Mucosa of rectum (tissue), 2 donors: ENCODE data around the gene MPZL2.
A peak's percentile ranks its signal among the peaks of the same experiment; 100 is the strongest.

Experiments
- H3K27ac ChIP-seq, 2 donors: one replicate each; pipeline ENCODE4 v1.7.0; 2013; ENCODE audit warnings: inconsistent platforms in 2 of 2, low read depth in 2 of 2, low read length in 2 of 2
- H3K27me3 ChIP-seq, 2 donors: one replicate each; pipeline ENCODE4 v1.7.0; 2013; ENCODE audit warnings: low read length in 2 of 2; ENCODE audit not compliant: control insufficient read depth in 2 of 2, insufficient read depth in 2 of 2
- H3K36me3 ChIP-seq, 2 donors: one replicate each; pipeline ENCODE4 v1.7.0; 2013; ENCODE audit warnings: low read length in 2 of 2; ENCODE audit not compliant: control insufficient read depth in 2 of 2, insufficient read depth in 2 of 2
- H3K4me1 ChIP-seq, 2 donors: one replicate each; pipeline ENCODE4 v1.7.0; 2013; ENCODE audit warnings: low read length in 2 of 2, mild to moderate bottlenecking in 1 of 2; ENCODE audit not compliant: control insufficient read depth in 2 of 2, insufficient read depth in 2 of 2
- H3K4me3 ChIP-seq, 2 donors: one replicate each; pipeline ENCODE4 v1.7.0; 2013; ENCODE audit warnings: low read length in 2 of 2
- H3K9ac ChIP-seq, 2 donors: one replicate each; pipeline ENCODE4 v1.7.0; 2013; ENCODE audit warnings: low read length in 2 of 2, low read depth in 1 of 2, mild to moderate bottlenecking in 1 of 2
- H3K9me3 ChIP-seq, 2 donors: one replicate each; pipeline ENCODE4 v1.7.0; 2013; ENCODE audit warnings: low read length in 2 of 2; ENCODE audit not compliant: control insufficient read depth in 2 of 2
- donor health status: healthy.
- donor health status: Normal muscosa, but diverticular disease.

MPZL2 gene

GRCh38 chr11:118286545-118286944 is 22.4 kb upstream of the MPZL2 start:
- H3K27ac ChIP-seq = no peak overlapping the region
- no peaks in the 10 kb centered on the region for H3K9me3 ChIP-seq
- no peak overlapping the region for H3K9ac ChIP-seq
- no peaks in the 10 kb centered on the region for H3K27me3 ChIP-seq
- peaks cover 10 to 29% of the 10 kb centered on the region in 2 donors for H3K4me1 ChIP-seq
- H3K4me3 ChIP-seq = peak overlapping the region in 1 of 2 donors; percentile 20
- no peaks in the 10 kb centered on the region for H3K36me3 ChIP-seq

GRCh38 chr11:118283756-118284350 is 19.8 kb upstream of the MPZL2 start:
- no peak overlapping the region for H3K4me3 ChIP-seq
- no peaks in the 10 kb centered on the region for H3K36me3 ChIP-seq
- no peak overlapping the region for H3K9ac ChIP-seq
- H3K9me3 ChIP-seq = no peaks in the 10 kb centered on the region
- H3K27ac ChIP-seq = peak overlapping the region in 1 of 2 donors; percentile 55
- peaks cover 10 to 25% of the 10 kb centered on the region in 2 donors for H3K4me1 ChIP-seq
- H3K27me3 ChIP-seq = no peaks in the 10 kb centered on the region

GRCh38 chr11:118283037-118283636 is 19.0 kb upstream of the MPZL2 start:
- H3K36me3 ChIP-seq = no peaks in the 10 kb centered on the region
- H3K27me3 ChIP-seq = no peaks in the 10 kb centered on the region
- H3K4me3 ChIP-seq = no peak overlapping the region
- H3K9me3 ChIP-seq = no peaks in the 10 kb centered on the region
- H3K9ac ChIP-seq = no peak overlapping the region
- peaks cover 10 to 25% of the 10 kb centered on the region in 2 donors for H3K4me1 ChIP-seq
- peak overlapping the region in 1 of 2 donors; percentile 55 for H3K27ac ChIP-seq

GRCh38 chr11:118282606-118283005 is 18.5 kb upstream of the MPZL2 start:
- no peak overlapping the region for H3K9ac ChIP-seq
- no peaks in the 10 kb centered on the region for H3K27me3 ChIP-seq
- peak overlapping the region in 1 of 2 donors; percentile 55 for H3K27ac ChIP-seq
- H3K36me3 ChIP-seq = no peaks in the 10 kb centered on the region
- no peaks in the 10 kb centered on the region for H3K9me3 ChIP-seq
- H3K4me1 ChIP-seq = peaks cover 10 to 25% of the 10 kb centered on the region in 2 donors
- H3K4me3 ChIP-seq = no peak overlapping the region

DNA sequence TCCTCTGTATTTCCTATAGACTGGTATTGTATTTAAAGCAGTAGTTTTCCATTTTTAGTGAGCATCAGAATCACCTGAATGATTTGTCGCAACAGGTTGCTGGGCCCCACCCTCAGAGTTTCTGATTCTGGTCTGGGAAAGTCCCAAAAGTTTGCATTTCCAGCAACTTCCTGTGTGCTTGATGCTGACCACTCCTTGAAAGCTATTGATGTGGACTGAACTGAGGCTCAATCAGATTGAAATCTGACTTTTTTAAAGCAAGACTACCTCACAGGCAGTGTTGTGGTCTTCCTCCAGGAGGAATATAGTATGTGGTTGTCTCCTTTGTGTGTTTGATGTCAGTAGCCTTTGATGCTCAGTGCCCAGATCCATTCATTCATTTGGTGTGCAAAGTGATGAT is 17.2 kb upstream of the MPZL2 start:
- no peaks in the 10 kb centered on the region for H3K9me3 ChIP-seq

DNA sequence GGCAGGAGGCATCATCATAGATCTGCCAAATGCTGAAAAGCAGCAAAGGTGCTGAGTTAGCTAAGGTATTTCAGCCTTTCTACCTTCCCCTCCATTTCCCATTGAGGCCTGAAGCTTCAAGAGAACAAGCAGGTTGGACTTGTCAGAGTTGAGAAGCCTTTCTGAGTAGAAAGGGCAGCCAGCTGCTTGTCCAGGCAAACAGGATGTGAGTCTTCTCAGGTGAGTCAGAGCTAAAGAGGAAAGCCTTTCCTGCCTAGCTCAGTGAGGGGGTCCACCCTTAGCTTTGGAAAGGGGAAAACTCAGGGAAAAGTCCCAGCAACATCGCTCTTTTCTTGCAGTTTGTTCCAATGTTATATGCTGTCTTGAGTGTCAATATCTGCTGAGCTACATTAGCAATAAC is 13.2 kb upstream of the MPZL2 start:
- H3K36me3 ChIP-seq = no peaks in the 10 kb centered on the region
- H3K27ac ChIP-seq = no peak overlapping the region
- no peaks in the 10 kb centered on the region for H3K9me3 ChIP-seq
- no peak overlapping the region for H3K9ac ChIP-seq
- no peak overlapping the region for H3K4me3 ChIP-seq
- H3K27me3 ChIP-seq = peaks cover 3% of the 10 kb centered on the region in 2 donors
- peaks cover 0 to 4% of the 10 kb centered on the region in 2 donors for H3K4me1 ChIP-seq

More for the DNA sequence above, 17.2 kb upstream of the MPZL2 start:
- Histone ChIP-seq H3K9ac (no peak overlapping the region), H3K36me3 (no peaks in the 10 kb centered on the region), H3K27ac (no peak overlapping the region), H3K4me3 (no peak overlapping the region), H3K4me1 (peaks cover 3 to 19% of the 10 kb centered on the region in 2 donors), H3K27me3 (peaks cover 0 to 3% of the 10 kb centered on the region in 2 donors)

DNA sequence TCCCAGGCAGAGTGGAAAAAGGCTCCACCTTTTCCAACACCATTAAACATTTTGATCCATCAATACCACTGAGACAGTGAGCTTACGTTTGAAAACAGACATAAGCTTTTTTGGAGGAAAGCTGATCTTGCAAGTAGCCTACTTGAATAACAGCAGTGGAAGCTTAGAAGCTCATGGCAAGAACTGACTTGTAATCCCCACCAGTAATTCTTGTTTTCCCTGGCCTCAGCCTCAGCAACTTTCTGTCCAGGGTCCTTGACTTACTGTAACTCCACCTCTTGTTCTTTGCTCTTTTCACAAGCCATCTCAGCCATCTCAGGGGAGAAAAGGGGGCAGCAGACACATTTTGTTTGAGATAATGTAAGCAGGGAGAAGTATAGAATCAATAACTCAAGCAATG is 12.3 kb upstream of the MPZL2 start:
- H3K9me3 ChIP-seq = no peaks in the 10 kb centered on the region

GRCh38 chr11:118275176-118275575 is 11.1 kb upstream of the MPZL2 start:
- Histone ChIP-seq H3K27me3 (peaks cover 3% of the 10 kb centered on the region in 2 donors), H3K4me3 (no peak overlapping the region), H3K36me3 (no peaks in the 10 kb centered on the region), H3K9ac (no peak overlapping the region), H3K27ac (no peak overlapping the region), H3K4me1 (peaks cover 0 to 6% of the 10 kb centered on the region in 2 donors), H3K9me3 (no peaks in the 10 kb centered on the region)

More for the DNA sequence above, 12.3 kb upstream of the MPZL2 start:
- H3K27me3 ChIP-seq = peaks cover 3% of the 10 kb centered on the region in 2 donors
- H3K4me1 ChIP-seq = peaks cover 0 to 6% of the 10 kb centered on the region in 2 donors
- no peak overlapping the region for H3K4me3 ChIP-seq
- H3K36me3 ChIP-seq = no peaks in the 10 kb centered on the region
- H3K27ac ChIP-seq = no peak overlapping the region
- H3K9ac ChIP-seq = no peak overlapping the region

DNA sequence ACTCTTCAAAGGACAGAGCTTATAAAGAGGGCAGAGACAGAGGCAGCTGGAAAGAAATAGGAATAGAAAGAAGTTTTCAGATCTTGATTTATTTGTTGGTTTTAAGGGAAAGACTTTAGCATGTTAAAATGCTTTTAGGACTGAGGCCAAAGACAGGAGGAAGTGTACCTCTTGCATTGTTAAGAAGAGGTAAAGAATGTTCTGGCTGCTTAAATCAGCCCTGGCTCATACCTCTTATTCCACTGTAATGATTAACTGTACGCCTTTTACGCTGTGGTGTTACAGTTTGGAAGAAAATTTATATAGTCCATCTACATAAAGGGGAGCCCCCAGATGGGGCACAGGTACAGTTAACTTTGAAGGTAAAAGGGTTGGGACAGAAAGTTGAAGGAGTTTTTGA is 10.1 kb upstream of the MPZL2 start:
- peaks cover 0 to 6% of the 10 kb centered on the region in 2 donors for H3K4me1 ChIP-seq
- H3K27ac ChIP-seq = peak overlapping the region; percentile 5 to 59
- no peak overlapping the region for H3K4me3 ChIP-seq
- peaks cover 3% of the 10 kb centered on the region in 2 donors for H3K27me3 ChIP-seq
- no peaks in the 10 kb centered on the region for H3K9me3 ChIP-seq
- no peak overlapping the region for H3K9ac ChIP-seq
- H3K36me3 ChIP-seq = no peaks in the 10 kb centered on the region

DNA sequence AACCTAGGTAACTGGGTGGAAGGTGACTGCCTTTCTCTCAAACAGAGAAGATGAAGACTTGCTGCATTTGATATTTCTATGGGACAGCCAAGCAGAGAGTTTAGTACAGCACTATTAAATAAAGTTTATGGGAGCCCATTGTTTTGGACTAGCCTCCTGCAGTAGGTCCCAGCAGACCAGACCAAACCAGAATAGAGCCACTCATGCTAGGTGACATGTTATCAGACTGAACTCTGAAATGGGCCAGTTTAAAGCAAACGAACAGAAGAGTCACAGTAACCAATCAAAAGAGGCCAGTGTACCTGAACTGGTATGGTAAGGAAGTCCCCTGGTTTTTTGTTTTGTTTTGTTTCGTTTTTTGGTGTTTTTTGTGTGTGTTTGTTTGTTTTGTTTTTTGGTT is 7.9 kb upstream of the MPZL2 start:
- Histone ChIP-seq H3K4me3 (no peak overlapping the region), H3K36me3 (no peaks in the 10 kb centered on the region), H3K9me3 (no peaks in the 10 kb centered on the region), H3K27ac (no peak overlapping the region), H3K9ac (no peak overlapping the region), H3K27me3 (peaks cover 3% of the 10 kb centered on the region in 2 donors), H3K4me1 (peaks cover 0 to 6% of the 10 kb centered on the region in 2 donors)
